GM04504 (cell line): ENCODE results near the gene PLA2G6.
A peak's percentile ranks its signal among the peaks of the same experiment; 100 is the strongest.
"Not testable (repeated sequence)": the region's sequence is repeated elsewhere in the genome, so short reads cannot be mapped to it uniquely, and the experiment has no call there.

Experiments
- DNase-seq: peaks from one replicate; pipeline ENCODE4 v3.0.0-alpha.2; 2012; ENCODE audit warnings: low read depth

PLA2G6 gene

GRCh38 chr22:38167988-38168407 lies 13.6 kb downstream of the PLA2G6 start:
- no peak for DNase-seq

- no peak for DNase-seq
Measured at GRCh38 chr22:38165922-38166593, 15.6 kb downstream of the PLA2G6 start.

- no peak for DNase-seq
Measured at GRCh38 chr22:38164551-38164918, 17.1 kb downstream of the PLA2G6 start.

- DNase-seq = no peak
Measured at GRCh38 chr22:38163844-38164550, 17.6 kb downstream of the PLA2G6 start.

GRCh38 chr22:38162881-38163843 lies 18.5 kb downstream of the PLA2G6 start:
- no peak for DNase-seq

GRCh38 chr22:38155703-38156102 lies 25.9 kb downstream of the PLA2G6 start:
- no peak for DNase-seq

- DNase-seq = not testable (repeated sequence)
Measured at GRCh38 chr22:38154563-38154915, 27.1 kb downstream of the PLA2G6 start.

GRCh38 chr22:38153821-38154562 lies 27.6 kb downstream of the PLA2G6 start:
- DNase-seq = no peak

GRCh38 chr22:38151126-38151500 lies 30.5 kb downstream of the PLA2G6 start:
- no peak for DNase-seq

- peak; percentile 35 for DNase-seq
Measured at GRCh38 chr22:38148245-38148644, 33.4 kb downstream of the PLA2G6 start.

GRCh38 chr22:38146166-38146565 lies 35.5 kb downstream of the PLA2G6 start:
- not testable (repeated sequence) for DNase-seq

GRCh38 chr22:38144025-38144405 lies 37.6 kb downstream of the PLA2G6 start:
- no peak for DNase-seq

GRCh38 chr22:38142606-38143005 lies 39.0 kb downstream of the PLA2G6 start:
- DNase-seq = no peak

GRCh38 chr22:38141217-38141973 lies 40.2 kb downstream of the PLA2G6 start:
- no peak for DNase-seq

GRCh38 chr22:38139901-38140300 lies 41.7 kb downstream of the PLA2G6 start:
- no peak for DNase-seq

GRCh38 chr22:38138961-38139360 lies 42.7 kb downstream of the PLA2G6 start:
- no peak for DNase-seq

GRCh38 chr22:38137876-38138687 lies 43.5 kb downstream of the PLA2G6 start:
- DNase-seq = no peak

GRCh38 chr22:38136607-38137006 lies 45.0 kb downstream of the PLA2G6 start:
- peak; percentile 8 for DNase-seq

- DNase-seq = peak; percentile 73
Measured at GRCh38 chr22:38135133-38135706, 46.4 kb downstream of the PLA2G6 start.

- no peak for DNase-seq
Measured at GRCh38 chr22:38133331-38133730, 48.3 kb downstream of the PLA2G6 start.
